Prostate gland (tissue), 2 donors: ENCODE results near the gene NEIL1.

Experiments used
- POLR2A ChIP-seq: fragments of 450-650 bp; IDR thresholded peaks from one replicate; pipeline ENCODE4 v1.6.1; 2016; ENCODE audit warnings: antibody characterized with exemption, mild to moderate bottlenecking
- TF ChIP-seq, protein P1 (sequence below), 4 experiments: fragments of 200-600 bp in 2 of 4; fragments of 450-650 bp in 2 of 4; sonication (generic) in 2 of 4; IDR thresholded peaks; 1 replicate in 3 of 4; 2 replicates in 1 of 4; pipeline ENCODE4 v1.5.1; 2016 to 2019; ENCODE audit warnings: antibody characterized with exemption in 4 of 4, mild to moderate bottlenecking in 2 of 4, moderate library complexity in 2 of 4

DNA sequence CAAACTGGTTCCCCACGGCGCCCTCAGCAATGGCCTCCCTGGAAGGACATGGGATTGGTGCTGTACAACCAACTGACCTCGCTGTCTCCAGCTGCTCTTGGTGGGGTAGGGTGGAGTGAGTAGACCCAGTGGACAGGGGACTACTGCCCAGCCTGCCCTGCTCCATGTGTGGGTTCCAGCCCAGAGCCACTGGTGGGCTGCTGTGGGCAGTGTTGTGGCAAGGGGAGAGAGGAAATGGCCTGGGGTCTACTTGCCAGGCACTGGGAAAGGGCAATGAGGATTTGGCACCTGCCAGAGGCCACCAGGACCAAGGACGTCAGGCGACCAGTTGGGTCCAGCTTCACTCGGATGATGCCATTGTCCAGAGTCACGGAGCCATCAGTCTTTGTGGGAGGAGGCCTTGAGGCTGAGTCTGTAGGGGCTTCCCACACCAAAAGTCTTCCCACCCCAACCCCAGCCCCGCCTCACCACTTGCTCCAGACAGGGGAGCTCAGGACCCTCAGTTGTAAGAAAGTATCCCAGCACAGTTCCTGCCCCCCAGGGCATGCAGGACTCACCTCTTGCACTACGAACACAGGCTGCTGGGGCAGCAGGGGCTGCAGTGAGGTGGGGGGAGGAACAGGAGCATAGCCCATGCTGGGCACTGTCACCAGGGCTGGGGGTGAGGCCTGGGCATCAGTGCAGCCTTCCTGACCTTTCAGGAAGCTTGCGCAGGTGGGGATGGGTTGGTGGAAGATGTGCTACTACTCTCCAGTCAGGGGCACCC, 12.1 kb downstream of the NEIL1 start:
- TF ChIP-seq, protein P1, sequence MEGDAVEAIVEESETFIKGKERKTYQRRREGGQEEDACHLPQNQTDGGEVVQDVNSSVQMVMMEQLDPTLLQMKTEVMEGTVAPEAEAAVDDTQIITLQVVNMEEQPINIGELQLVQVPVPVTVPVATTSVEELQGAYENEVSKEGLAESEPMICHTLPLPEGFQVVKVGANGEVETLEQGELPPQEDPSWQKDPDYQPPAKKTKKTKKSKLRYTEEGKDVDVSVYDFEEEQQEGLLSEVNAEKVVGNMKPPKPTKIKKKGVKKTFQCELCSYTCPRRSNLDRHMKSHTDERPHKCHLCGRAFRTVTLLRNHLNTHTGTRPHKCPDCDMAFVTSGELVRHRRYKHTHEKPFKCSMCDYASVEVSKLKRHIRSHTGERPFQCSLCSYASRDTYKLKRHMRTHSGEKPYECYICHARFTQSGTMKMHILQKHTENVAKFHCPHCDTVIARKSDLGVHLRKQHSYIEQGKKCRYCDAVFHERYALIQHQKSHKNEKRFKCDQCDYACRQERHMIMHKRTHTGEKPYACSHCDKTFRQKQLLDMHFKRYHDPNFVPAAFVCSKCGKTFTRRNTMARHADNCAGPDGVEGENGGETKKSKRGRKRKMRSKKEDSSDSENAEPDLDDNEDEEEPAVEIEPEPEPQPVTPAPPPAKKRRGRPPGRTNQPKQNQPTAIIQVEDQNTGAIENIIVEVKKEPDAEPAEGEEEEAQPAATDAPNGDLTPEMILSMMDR (IDR thresholded peaks at IDR 0.05) = no peak
- no peak for TF ChIP-seq POLR2A
